Astrocyte of the cerebellum (primary cell): ENCODE results near the gene ZC3H4.
"Not testable (repeated sequence)": the region's sequence is repeated elsewhere in the genome, so short reads cannot be mapped to it uniquely, and the experiment has no call there.

ENCODE experiments used
- DNase-seq: peaks from one replicate; pipeline ENCODE4 v3.0.0-alpha.2; 2011; ENCODE audit warnings: low read depth
- H3K4me3 ChIP-seq: 2 replicates; pipeline ENCODE4 v1.5.1; 2011; ENCODE audit warnings: mild to moderate bottlenecking, low read depth, low read length, moderate library complexity
- in situ Hi-C: cut with HindIII; loops from 2 replicates; pipeline ENCODE4 v1.10.0; 2017; ENCODE audit warnings: low sequenced_read_pairs
- TF ChIP-seq, protein P1 (sequence below): IDR thresholded peaks from 2 replicates; pipeline ENCODE4 v1.5.1; 2012; ENCODE audit warnings: low read length, low read depth, moderate library complexity, mild to moderate bottlenecking; ENCODE audit errors: missing control alignments

Gene ZC3H4

DNA sequence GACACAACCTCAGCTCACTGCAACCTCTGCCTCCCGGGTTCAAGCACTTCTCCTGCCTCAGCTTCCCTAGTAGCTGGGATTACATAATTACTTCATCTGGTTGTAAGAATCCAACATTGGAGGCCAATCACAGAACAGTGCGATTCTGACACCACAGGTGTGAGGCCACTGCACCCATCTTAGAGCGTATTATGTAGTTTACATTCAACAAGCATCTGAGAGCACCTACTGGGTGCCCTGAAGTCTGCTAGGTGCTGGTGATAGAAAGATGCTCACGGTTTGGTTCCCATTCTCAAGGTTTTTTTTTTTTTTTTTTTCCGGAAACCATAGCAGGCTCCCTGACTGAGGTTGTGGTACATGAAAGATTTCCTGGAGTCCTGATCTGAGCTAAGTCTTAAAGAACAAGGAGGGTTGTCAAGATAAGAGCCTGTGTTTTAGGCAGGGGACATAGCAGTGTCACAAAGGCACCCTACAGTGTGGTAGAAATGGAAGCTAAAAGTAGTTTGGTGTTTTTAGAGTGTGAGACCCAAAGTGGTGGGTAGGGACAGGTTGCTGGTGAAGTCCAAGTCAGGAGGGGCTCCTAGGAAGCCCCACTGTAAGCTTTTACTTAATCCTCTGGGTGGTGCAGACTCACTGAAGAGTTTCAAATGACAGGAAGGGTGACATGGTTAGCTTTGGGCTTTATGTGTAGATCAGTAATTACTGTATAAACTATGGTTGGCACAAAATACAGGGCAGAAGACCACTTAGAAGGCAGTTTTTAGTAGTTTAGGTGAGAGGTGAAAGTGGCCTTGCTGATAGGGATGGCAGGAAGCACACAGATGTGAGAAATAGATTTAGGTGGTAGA is 32.3 kb upstream of the ZC3H4 start:
- DNase-seq: no peak
- in situ Hi-C loops: no loop called here
- TF ChIP-seq, protein P1, sequence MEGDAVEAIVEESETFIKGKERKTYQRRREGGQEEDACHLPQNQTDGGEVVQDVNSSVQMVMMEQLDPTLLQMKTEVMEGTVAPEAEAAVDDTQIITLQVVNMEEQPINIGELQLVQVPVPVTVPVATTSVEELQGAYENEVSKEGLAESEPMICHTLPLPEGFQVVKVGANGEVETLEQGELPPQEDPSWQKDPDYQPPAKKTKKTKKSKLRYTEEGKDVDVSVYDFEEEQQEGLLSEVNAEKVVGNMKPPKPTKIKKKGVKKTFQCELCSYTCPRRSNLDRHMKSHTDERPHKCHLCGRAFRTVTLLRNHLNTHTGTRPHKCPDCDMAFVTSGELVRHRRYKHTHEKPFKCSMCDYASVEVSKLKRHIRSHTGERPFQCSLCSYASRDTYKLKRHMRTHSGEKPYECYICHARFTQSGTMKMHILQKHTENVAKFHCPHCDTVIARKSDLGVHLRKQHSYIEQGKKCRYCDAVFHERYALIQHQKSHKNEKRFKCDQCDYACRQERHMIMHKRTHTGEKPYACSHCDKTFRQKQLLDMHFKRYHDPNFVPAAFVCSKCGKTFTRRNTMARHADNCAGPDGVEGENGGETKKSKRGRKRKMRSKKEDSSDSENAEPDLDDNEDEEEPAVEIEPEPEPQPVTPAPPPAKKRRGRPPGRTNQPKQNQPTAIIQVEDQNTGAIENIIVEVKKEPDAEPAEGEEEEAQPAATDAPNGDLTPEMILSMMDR: no peak
- H3K4me3 ChIP-seq: no peak overlapping the region

DNA sequence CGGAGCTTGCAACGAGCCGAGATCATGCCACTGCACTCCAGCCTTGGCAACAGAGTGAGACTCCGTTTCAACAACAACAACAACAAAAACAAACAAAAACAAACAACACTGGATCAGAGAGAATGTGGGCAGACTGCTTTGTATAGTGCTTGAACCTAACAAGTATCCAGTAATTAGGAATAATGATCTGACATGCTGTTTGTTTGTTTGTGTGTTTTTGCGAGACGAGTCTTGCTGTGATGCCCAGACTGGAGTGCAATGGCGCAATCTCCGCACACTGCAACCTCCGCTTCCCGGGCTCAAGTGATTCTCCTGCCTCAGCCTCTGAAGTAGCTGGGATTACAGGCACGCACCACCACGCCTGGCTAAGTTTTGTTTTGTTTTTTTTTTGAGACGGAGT is 31.1 kb upstream of the ZC3H4 start:
- in situ Hi-C loops: no loop called here
- H3K4me3 ChIP-seq: no peak overlapping the region
- TF ChIP-seq, protein P1: no peak
- no peak for DNase-seq

DNA sequence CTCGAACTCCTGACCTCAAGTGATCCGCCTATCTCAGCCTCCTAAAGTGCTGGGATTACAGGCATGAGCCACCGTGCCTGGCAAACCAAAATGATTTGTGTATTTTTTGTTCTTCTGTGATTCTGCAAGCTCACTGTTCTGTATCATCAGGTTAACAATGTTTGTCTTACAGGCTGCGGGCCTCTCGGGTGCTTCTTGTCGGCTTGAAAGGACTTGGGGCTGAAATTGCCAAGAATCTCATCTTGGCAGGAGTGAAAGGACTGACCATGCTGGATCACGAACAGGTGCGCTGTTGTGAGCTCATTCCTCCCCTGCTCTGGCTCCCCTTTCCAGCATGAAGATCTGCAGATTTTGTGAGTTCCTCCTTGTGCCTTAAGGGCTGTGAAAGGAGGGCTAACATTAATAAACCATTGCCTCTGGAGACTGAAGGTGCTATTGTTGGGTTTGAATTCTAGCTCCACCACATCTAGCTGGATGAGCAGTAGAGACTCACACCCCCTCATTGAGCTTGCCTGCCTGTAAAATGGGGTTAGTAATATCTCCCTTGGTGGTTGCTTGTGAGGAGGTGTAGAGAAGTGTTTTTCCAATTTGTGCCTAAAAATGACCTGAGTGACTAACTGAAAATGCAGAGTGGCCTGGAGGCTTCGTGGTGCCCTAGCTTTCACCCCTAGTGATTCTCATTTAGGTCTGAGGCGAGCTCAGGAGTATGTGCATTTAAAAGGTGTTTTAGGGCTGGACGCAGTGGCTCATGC is 29.9 kb upstream of the ZC3H4 start:
- no peak overlapping the region for H3K4me3 ChIP-seq
- TF ChIP-seq, protein P1: no peak
- no peak for DNase-seq
- in situ Hi-C loops: no loop called here

DNA sequence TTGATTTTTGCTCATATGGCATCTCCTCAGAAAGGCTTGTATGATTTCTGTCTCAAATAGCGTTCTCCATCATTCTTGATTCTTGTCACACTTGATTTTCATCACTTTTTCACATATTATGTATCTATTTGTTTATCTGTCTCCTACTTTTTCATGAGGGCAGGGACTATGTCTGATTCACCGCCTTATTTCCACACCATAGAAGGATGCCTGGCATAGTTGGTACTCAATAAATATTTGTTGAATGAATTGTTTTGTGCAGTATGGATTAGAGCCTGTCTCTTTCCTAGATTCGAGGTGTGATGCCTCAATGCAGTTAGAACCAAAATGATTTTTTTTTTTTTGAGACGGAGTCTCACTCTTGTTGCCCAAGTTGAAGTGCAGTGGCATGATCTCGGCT is 29.2 kb upstream of the ZC3H4 start:
- DNase-seq: no peak
- TF ChIP-seq, protein P1: no peak
- in situ Hi-C loops: no loop called here
- H3K4me3 ChIP-seq: no peak overlapping the region

DNA sequence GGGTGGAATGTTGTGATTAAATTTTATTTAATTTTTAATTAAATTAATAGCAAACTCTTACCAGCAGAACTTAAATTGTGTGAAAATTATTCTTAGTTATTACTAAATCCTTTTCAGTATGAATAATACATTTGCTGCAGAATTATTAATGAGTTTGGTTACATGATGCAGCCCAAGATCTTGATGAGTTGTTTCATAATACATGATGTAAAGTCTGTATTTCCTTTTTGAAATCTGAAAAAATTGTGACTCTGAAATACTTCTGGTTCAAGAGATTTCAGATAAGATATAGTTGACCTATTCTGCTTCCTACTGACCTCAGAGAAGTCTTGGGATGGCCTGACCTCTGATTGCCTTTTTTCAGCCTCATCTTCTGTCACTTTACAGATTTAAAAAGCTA is 28.1 kb upstream of the ZC3H4 start:
- no peak for DNase-seq
- TF ChIP-seq, protein P1: no peak
- in situ Hi-C loops: no loop called here
- H3K4me3 ChIP-seq: no peak overlapping the region

DNA sequence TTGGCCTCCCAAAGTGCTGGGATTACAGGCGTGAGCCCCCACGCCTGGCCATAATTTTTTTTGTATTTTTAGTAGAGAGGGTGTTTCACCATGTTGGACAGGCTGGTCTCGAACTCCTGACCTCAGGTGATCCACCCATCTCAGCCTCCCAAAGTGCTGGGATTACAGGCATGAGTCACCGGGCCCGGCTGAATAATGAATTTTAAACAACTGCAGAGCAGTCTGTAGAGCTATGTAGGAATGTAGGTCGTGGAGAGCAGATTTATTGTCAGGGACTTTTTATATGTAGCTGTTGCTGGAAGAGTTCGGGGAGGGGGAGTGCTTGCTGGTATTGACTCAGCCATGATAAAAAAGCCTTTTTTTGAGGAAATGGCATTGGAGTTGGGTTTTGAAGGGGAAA is 27.7 kb upstream of the ZC3H4 start:
- in situ Hi-C loops, DNase-seq, H3K4me3 ChIP-seq: not testable (repeated sequence)

DNA sequence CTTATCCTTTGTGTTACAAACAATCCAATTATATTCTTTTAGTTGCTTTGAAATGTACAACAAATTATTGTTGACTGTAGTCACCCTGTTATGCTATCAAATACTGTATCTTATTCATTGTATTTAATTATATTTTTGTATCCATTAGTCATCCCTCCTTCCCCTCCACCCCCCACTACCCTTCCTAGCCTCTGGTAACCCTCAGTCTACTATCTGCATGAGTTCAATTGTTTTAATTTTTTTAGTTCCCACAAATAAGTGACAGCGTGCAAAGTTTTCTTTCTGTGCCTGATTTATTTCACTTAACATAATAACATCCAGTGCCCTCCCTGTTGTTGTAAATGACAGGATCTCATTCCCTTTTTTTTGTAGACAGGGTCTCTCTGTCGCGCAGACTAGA is 21.6 kb upstream of the ZC3H4 start:
- no peak for DNase-seq
- in situ Hi-C loops: no loop called here
- TF ChIP-seq, protein P1: no peak
- no peak overlapping the region for H3K4me3 ChIP-seq
